Measurements from ENCODE around the gene IFT122.

IFT122 gene

GRCh38 chr3:129564981-129565644, 125.1 kb downstream of the IFT122 start:
- H3K4me3 ChIP-seq (ENCODE audit: low read length): no peak overlapping the region
- TF ChIP-seq, protein P1, sequence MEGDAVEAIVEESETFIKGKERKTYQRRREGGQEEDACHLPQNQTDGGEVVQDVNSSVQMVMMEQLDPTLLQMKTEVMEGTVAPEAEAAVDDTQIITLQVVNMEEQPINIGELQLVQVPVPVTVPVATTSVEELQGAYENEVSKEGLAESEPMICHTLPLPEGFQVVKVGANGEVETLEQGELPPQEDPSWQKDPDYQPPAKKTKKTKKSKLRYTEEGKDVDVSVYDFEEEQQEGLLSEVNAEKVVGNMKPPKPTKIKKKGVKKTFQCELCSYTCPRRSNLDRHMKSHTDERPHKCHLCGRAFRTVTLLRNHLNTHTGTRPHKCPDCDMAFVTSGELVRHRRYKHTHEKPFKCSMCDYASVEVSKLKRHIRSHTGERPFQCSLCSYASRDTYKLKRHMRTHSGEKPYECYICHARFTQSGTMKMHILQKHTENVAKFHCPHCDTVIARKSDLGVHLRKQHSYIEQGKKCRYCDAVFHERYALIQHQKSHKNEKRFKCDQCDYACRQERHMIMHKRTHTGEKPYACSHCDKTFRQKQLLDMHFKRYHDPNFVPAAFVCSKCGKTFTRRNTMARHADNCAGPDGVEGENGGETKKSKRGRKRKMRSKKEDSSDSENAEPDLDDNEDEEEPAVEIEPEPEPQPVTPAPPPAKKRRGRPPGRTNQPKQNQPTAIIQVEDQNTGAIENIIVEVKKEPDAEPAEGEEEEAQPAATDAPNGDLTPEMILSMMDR (conservative IDR thresholded peaks at IDR 0.05; ENCODE audit: low read depth, low read length): no peak

GRCh38 chr3:129565902-129566301, 125.9 kb downstream of the IFT122 start:
- DNase-seq (ENCODE audit: low read depth): no peak
- H3K4me3 ChIP-seq (ENCODE audit: low read length): no peak overlapping the region
- TF ChIP-seq, protein P1 (conservative IDR thresholded peaks at IDR 0.05; ENCODE audit: low read depth, low read length): no peak

More at GRCh38 chr3:129564981-129565644, 125.1 kb downstream of the IFT122 start:
- DNase-seq (ENCODE audit: low read depth): no peak

- TF ChIP-seq, protein P1 (conservative IDR thresholded peaks at IDR 0.05; ENCODE audit: low read depth, low read length): no peak
- no peak for DNase-seq (ENCODE audit: low read depth)
- H3K4me3 ChIP-seq (ENCODE audit: low read length): no peak overlapping the region
Observed at GRCh38 chr3:129567176-129567705, 127.2 kb downstream of the IFT122 start.

- no peak for DNase-seq (ENCODE audit: low read depth)
- no peak overlapping the region for H3K4me3 ChIP-seq (ENCODE audit: low read length)
- TF ChIP-seq, protein P1 (conservative IDR thresholded peaks at IDR 0.05; ENCODE audit: low read depth, low read length): no peak
Observed at GRCh38 chr3:129567939-129568338, 127.9 kb downstream of the IFT122 start.

DNA sequence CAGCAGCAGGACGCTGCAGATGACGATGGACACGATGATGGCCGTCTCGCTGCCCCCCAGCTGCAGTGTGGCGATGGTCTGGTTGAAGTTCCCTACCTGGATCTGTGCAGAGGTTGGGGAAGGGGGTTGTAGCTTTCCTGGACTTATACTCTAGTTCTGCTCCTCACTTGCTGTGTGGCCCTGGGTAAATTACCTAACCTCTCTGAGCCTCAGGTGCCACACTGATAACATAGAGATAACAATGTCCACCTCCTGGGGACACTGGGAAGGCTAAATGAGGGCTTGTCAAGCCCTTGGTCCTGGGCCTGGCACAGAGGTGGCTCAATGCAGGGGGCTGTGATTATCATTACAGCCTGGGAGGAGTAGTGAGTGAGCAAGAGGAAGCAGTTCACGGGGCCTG, 129.8 kb downstream of the IFT122 start:
- TF ChIP-seq, protein P1 (conservative IDR thresholded peaks at IDR 0.05; ENCODE audit: low read depth, low read length): no peak

More for the DNA sequence above, 129.8 kb downstream of the IFT122 start:
- DNase-seq (ENCODE audit: low read depth): no peak
- H3K4me3 ChIP-seq (ENCODE audit: low read length): no peak overlapping the region

All from retinal pigment epithelial cell (primary cell).